UCSD-AML1 (cell line): Measurements from ENCODE around the gene GPR161.
A peak's percentile ranks its signal among the peaks of the same experiment; 100 is the strongest.

Experiments used
- DNase-seq: peaks from one replicate; lab custom pipeline; 2025; ENCODE audit not compliant: unreplicated experiment; lab: John Stamatoyannopoulos, UW

Gene GPR161

DNA sequence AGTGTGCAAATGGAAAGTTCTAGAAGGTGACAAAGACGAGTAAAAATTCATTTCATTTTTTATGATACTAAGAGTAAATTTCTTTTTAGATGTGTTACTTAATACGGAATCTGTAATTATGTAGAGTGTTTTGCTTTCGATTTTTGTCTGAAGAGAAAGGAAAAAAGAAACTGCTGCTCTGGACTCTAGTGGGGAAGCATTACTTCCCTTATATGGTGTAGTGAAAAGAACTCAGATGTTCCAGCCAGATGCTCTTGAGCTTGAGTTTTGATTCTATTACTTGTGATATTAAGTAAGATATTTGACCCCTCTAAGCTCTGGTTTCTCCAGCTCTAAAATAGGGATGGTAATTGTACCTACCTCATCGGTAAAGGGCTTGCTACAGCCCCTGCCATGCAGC lies 12.2 kb upstream of the GPR161 start:
- DNase-seq: no peak

GRCh38 chr1:168146626-168147025 lies 9.9 kb upstream of the GPR161 start:
- DNase-seq: no peak

- no peak for DNase-seq
Observed at GRCh38 chr1:168146160-168146539, 9.4 kb upstream of the GPR161 start.

DNA sequence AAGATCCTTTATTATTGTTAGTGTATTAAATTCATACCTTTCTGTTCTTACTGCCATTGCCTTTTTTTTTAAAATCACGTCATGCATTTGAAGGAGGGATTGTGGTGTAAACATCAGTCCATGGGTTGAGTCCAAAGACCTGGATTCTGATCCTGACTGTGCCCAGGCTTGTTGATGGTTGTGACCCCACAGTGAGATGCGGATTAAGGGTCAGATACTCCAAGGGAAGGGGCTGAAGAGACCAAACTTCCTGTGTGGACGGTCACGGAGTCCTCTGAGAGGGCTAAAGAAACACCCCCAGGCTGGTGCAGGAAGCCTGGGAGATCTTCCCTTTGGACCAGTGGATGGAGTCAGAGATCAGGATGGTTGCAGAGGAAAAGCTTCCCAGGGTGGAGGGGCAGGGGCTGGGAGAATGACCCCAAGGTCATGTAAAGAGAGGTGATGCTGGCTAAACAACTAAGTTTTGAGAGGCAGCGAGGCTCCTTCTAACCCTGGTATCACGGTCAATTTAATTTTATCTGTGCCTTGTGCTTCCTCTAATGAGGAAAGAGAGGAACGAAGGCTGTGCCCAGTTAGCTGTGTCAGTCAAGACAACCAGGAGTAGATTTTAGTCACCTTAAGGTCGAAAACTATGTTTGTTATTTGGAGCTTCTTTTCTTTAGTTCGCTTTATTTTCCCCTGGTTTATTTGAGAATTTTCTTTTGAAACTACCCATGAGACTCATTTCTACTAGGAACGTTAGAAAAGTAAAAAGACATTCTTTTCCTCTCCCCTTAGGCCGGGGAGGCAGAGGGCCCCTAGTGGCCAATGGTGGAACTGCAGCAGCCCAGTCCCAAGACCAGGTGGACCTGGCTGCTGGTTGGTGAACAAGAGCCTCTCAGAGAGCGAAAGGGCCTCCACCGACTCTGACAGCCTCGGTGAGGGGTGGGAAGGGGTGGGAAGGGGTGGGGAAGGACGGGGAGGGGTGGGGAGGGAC lies 8.7 kb upstream of the GPR161 start:
- DNase-seq: peak; percentile 90

DNA sequence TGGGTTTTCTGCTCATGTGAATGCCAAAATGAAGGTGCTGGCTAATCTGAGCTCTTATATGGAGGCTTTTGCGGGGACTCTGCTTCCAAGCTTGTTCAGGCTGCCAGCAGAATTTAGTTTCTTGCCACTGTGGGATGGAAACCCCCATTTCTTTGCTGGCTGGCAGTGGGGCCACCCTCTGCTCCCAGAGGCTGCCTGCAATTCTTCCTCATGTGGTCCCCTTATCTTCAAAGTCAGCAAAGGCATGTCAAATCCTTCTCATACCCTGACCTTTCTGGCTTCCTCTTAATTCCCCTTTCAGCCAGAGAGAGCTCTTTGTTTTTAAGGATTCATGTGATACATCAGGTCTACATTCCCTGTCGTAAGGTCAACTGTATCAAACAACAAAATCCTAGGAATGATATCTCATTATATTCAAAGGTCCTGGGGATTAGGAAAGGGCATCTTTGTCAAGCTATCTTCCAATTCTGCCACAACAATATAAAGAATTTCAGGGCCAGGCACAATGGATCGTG lies 5.2 kb upstream of the GPR161 start:
- DNase-seq: peak; percentile 20

DNA sequence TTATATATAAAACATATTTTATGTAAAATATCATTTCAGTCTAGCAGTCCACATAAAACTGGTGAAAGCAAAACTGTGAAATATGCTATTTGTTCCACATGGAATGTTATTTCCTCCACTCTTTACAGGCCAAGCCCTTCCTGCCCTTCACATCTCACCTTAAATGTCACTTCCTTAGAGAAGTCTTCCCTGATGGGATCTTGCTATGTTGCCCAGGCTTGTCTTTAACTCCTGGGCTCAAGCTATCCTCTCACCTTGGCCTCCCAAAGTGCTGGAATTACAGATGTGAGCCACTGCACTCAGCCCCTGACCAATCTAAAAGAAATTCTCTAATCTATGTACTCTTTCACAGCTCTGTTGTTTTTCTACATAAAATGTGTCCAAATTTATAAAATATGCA lies 2.3 kb upstream of the GPR161 start:
- no peak for DNase-seq

DNA sequence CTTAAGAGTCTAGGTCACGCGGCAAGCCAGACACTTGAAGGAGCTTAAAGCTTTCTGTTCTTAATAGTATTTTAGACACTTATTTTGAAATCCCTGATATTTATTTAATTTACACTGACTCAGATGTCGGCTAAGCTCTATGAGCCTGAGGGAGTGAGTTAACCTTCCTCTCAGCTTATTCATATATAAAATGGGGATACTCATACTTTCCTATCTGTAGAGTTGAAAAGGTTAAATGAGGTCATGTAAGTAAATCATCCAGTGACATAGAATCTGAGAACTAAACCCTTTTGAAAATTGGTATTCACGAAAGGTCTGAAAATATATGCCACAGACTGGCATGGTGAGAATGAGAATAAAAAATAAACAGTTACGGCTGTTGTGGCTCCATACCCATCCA lies 1.4 kb upstream of the GPR161 start:
- no peak for DNase-seq

- no peak for DNase-seq
Observed at GRCh38 chr1:168137515-168137821, 738 bp upstream of the GPR161 start.

GRCh38 chr1:168135921-168136708 lies 615 bp downstream of the GPR161 start:
- DNase-seq: peak; percentile 19

GRCh38 chr1:168135116-168135920 lies 1.4 kb downstream of the GPR161 start:
- DNase-seq: no peak

- DNase-seq: no peak
Observed at GRCh38 chr1:168134642-168135041, 2.1 kb downstream of the GPR161 start.

DNA sequence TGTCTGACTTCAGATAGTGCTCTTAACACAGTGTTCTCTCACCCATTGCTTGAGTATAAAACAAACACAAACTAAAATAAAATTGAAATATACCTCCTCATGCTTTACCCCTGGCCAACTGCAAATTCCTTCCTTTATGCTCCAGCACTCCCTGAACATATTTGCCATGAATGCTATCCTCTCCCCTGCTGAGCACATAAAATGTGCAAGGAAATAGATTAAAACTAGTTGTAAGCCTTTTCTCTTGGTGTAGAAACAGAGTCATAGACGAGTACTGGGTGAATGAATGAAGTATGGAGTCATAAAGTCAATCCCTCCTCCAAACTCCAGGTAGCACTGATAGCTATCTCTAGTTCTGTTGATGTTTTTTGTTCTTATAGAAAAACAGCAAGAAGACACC lies 2.6 kb downstream of the GPR161 start:
- DNase-seq: no peak

DNA sequence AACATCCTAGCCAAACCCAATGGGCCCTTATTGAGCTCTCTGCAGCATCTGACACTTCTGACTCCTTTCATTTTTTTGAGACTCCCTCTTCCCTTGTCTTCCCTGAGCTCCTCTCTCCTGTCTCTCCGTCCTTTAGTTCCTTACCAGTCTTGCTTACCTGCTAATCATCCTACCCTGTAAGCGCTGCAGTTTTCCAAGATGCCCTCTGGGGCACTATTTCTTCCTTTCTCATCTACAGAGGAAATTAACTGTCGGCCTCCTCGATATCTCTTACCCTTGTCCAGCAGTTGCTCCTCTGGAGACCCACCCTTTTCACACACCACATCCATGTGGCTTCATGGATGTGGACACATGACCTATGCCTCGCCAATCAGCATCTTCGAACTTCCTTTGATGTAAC lies 6.8 kb downstream of the GPR161 start:
- DNase-seq: no peak

GRCh38 chr1:168127503-168127902 lies 9.2 kb downstream of the GPR161 start:
- no peak for DNase-seq

GRCh38 chr1:168125051-168125450 lies 11.7 kb downstream of the GPR161 start:
- no peak for DNase-seq

- no peak for DNase-seq
Observed at GRCh38 chr1:168121401-168122011, 15.2 kb downstream of the GPR161 start.

GRCh38 chr1:168119750-168120149 lies 17.0 kb downstream of the GPR161 start:
- DNase-seq: no peak

DNA sequence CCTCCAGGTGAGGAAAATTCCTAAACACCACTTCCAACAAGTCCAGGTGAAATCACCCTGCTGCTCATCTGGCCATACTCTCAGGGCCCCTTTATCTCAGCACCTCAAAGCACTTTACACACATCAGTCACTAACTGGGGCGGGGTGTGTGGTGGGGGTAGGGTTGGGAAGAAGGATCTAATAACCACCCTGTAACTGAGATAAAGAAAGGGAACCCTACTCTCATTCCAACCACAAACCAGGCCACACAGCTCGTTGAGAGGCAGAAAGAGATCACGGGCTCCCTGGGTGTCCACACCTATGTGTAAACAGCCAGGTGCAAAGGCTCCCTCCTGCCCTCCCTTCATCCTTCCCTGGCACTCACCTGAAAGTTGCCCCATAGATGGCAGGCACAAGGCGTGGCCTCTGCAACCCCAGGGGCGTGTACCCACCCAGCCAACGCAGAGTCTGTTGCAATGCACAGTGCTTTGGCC lies 20.4 kb downstream of the GPR161 start:
- no peak for DNase-seq

- DNase-seq: no peak
Observed at GRCh38 chr1:168114845-168115244, 21.9 kb downstream of the GPR161 start.

DNA sequence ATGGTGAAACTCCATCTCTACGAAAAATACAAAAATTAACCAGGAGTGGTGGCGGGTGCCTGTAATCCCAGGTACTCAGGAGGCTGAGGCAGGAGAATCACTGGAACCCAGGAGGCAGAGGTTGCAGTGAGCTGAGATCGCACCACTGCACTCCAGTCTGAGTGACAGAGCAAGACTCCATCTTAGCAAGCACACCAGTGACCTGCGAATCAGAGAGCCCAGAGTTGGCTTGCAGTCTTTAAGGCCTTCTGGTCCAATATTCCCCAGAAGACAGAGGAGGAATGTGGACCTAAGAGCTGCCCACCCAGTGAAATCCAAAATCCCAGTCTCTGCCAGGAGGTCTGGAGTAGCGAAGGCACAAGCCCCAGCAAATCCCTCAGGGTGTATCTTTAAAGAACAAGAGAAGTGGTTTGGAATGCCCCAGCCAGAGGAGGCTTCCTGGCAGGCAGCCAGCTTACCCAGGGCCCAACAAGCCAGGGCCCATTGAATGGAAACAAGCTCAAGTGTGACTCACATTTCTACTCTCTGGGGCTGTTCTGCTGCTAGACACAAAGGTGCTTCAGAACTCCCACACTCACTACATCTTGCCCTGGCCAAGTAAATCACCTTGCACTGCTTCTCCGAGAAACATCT lies 23.9 kb downstream of the GPR161 start:
- peak; percentile 29 for DNase-seq
